Activated B cell treated with CpG ODN at 0.5 μM for 24 hours (primary cell): ENCODE data around the gene SLC6A19. TPM values are rescaled to one million over a fixed set of nuclear protein-coding genes. Genes with fewer than 3 reads are reported as not detected.
"Not testable (repeated sequence)": the region's sequence is repeated elsewhere in the genome, so short reads cannot be mapped to it uniquely, and the experiment has no call there.

Experiments
- ATAC-seq: fragments of 200-7000 bp; cut with Tn5 transposase; one replicate; pipeline ENCODE4 v1.10.0; 2021; ENCODE audit warnings: low read depth, mild to moderate bottlenecking, moderate library complexity
- CTCF ChIA-PET: fragments of 350-600 bp; sonication (Branson Sonifier 250); formaldehyde crosslinking; loops from one replicate; lab custom pipeline; 2021; ENCODE audit warnings: antibody characterized with exemption; lab: Charles Lee
- POLR2A ChIA-PET: fragments of 350-600 bp; sonication (Branson Sonifier 250); formaldehyde crosslinking; loops from one replicate; lab custom pipeline; 2021; ENCODE audit warnings: antibody characterized with exemption; lab: Charles Lee
- DNase-seq: peaks from one replicate; pipeline ENCODE4 v3.0.0; 2022
- H3K27ac Mint-ChIP-seq: one replicate; pipeline ENCODE4 v1.8.0; 2020; ENCODE audit warnings: mixed read lengths
- H3K27me3 Mint-ChIP-seq: one replicate; pipeline ENCODE4 v1.8.0; 2021; ENCODE audit warnings: mixed read lengths
- H3K36me3 Mint-ChIP-seq: one replicate; pipeline ENCODE4 v1.8.0; 2021; ENCODE audit warnings: low read depth, mixed read lengths
- H3K4me1 Mint-ChIP-seq: one replicate; pipeline ENCODE4 v1.8.0; 2021; ENCODE audit warnings: mixed read lengths
- H3K4me3 Mint-ChIP-seq: one replicate; pipeline ENCODE4 v1.8.0; 2020; ENCODE audit warnings: mild to moderate bottlenecking, mixed read lengths
- H3K9me3 Mint-ChIP-seq: one replicate; pipeline ENCODE4 v1.8.0; 2020; ENCODE audit warnings: mixed read lengths
- CTCF ChIP-seq: fragments of 200-600 bp; IDR thresholded peaks from one replicate; pipeline ENCODE4 v1.8.0; 2022; ENCODE audit warnings: antibody characterized with exemption, mild to moderate bottlenecking
- intact Hi-C: fragments of 100-400 bp; cut with micrococcal nuclease; formaldehyde crosslinking; loops from one replicate; pipeline ENCODE4 v1.15.1; 2024
- total RNA-seq: library from RNA; stranded (reverse); gene quantifications from 2 replicates; pipeline ENCODE4 v1.2.3, GENCODE V29; 2022

Gene SLC6A19
- total RNA-seq, 1 donor from 2014 or later: not detected

GRCh38 chr5:1262381-1262780 is 61.0 kb downstream of the SLC6A19 start:
- Mint-ChIP-seq H3K36me3 (no peaks in the 10 kb centered on the region), H3K27ac (no peak overlapping the region), H3K9me3 (no peaks in the 10 kb centered on the region), H3K27me3 (no peaks in the 10 kb centered on the region), H3K4me3 (no peak overlapping the region), H3K4me1 (no peaks in the 10 kb centered on the region)
- no peak for TF ChIP-seq CTCF
- ChIA-PET CTCF (no interaction called here), POLR2A (no interaction called here)
- ATAC-seq (no peak), DNase-seq (no peak)
- intact Hi-C loops: no loop called here

- no peak for ATAC-seq
- no peak overlapping the region for H3K27ac Mint-ChIP-seq
- TF ChIP-seq CTCF: no peak
- intact Hi-C loops: no loop called here
- H3K36me3 Mint-ChIP-seq: no peaks in the 10 kb centered on the region
- H3K4me1 Mint-ChIP-seq: no peaks in the 10 kb centered on the region
- no peak for DNase-seq
- ChIA-PET CTCF (no interaction called here), POLR2A (no interaction called here)
- no peaks in the 10 kb centered on the region for H3K9me3 Mint-ChIP-seq
- no peak overlapping the region for H3K4me3 Mint-ChIP-seq
- no peaks in the 10 kb centered on the region for H3K27me3 Mint-ChIP-seq
Measured at GRCh38 chr5:1264211-1264610, 62.8 kb downstream of the SLC6A19 start.

- CTCF ChIA-PET: no interaction called here
- no peak overlapping the region for H3K4me3 Mint-ChIP-seq
- ATAC-seq: no peak
- DNase-seq: no peak
- TF ChIP-seq CTCF: no peak
- H3K27ac Mint-ChIP-seq: no peak overlapping the region
- intact Hi-C loops: no loop called here
- POLR2A ChIA-PET: no interaction called here
- no peaks in the 10 kb centered on the region for H3K36me3 Mint-ChIP-seq
- no peaks in the 10 kb centered on the region for H3K27me3 Mint-ChIP-seq
- no peaks in the 10 kb centered on the region for H3K4me1 Mint-ChIP-seq
- H3K9me3 Mint-ChIP-seq: no peaks in the 10 kb centered on the region
Measured at GRCh38 chr5:1265026-1265425, 63.6 kb downstream of the SLC6A19 start.

GRCh38 chr5:1265461-1266455 is 64.4 kb downstream of the SLC6A19 start:
- ChIA-PET CTCF (no interaction called here), POLR2A (no interaction called here)
- Mint-ChIP-seq H3K4me3 (no peak overlapping the region), H3K4me1 (no peaks in the 10 kb centered on the region), H3K27ac (no peak overlapping the region), H3K9me3 (no peaks in the 10 kb centered on the region), H3K27me3 (no peaks in the 10 kb centered on the region), H3K36me3 (no peaks in the 10 kb centered on the region)
- DNase-seq: no peak
- intact Hi-C loops: no loop called here
- no peak for TF ChIP-seq CTCF
- no peak for ATAC-seq

GRCh38 chr5:1266791-1267190 is 65.4 kb downstream of the SLC6A19 start:
- Mint-ChIP-seq H3K9me3 (no peaks in the 10 kb centered on the region), H3K27me3 (no peaks in the 10 kb centered on the region), H3K4me1 (no peaks in the 10 kb centered on the region), H3K27ac (no peak overlapping the region), H3K36me3 (no peaks in the 10 kb centered on the region), H3K4me3 (no peak overlapping the region)
- no peak for ATAC-seq
- TF ChIP-seq CTCF: no peak
- POLR2A ChIA-PET: no interaction called here
- no peak for DNase-seq
- CTCF ChIA-PET: no interaction called here
- intact Hi-C loops: no loop called here

- intact Hi-C loops, H3K4me1 Mint-ChIP-seq, CTCF ChIA-PET, H3K9me3 Mint-ChIP-seq, POLR2A ChIA-PET, H3K4me3 Mint-ChIP-seq, H3K36me3 Mint-ChIP-seq, DNase-seq, H3K27ac Mint-ChIP-seq, H3K27me3 Mint-ChIP-seq, ATAC-seq: not testable (repeated sequence)
Measured at GRCh38 chr5:1267464-1267863, 66.1 kb downstream of the SLC6A19 start.
